ENCODE measurements around the gene XPO4.

The XPO4 gene

GRCh38 chr13:20826843-20827560, 75.5 kb downstream of the XPO4 start:
- no peak for DNase-seq

- DNase-seq, result no peak
These were observed 76.2 kb downstream of the XPO4 start for GRCh38 chr13:20826301-20826700.

- no peak for DNase-seq
These were observed 77.1 kb downstream of the XPO4 start for GRCh38 chr13:20825477-20825875.

- DNase-seq, result no peak
These were observed 77.6 kb downstream of the XPO4 start for GRCh38 chr13:20824762-20825476.

- DNase-seq, result no peak
These were observed 79.5 kb downstream of the XPO4 start for GRCh38 chr13:20823071-20823470.

GRCh38 chr13:20822406-20822805, 80.1 kb downstream of the XPO4 start:
- no peak for DNase-seq

- no peak for DNase-seq
These were observed 82.8 kb downstream of the XPO4 start for GRCh38 chr13:20819715-20820114.

- DNase-seq, result no peak
These were observed 87.1 kb downstream of the XPO4 start for GRCh38 chr13:20815464-20815863.

GRCh38 chr13:20814224-20814910, 88.2 kb downstream of the XPO4 start:
- no peak for DNase-seq

GRCh38 chr13:20812890-20813289, 89.7 kb downstream of the XPO4 start:
- no peak for DNase-seq

GRCh38 chr13:20810808-20811207, 91.7 kb downstream of the XPO4 start:
- no peak for DNase-seq

GRCh38 chr13:20808874-20809273, 93.7 kb downstream of the XPO4 start:
- no peak for DNase-seq

GRCh38 chr13:20803180-20803965, 99.2 kb downstream of the XPO4 start:
- DNase-seq, result no peak

GRCh38 chr13:20801707-20802106, 100.8 kb downstream of the XPO4 start:
- no peak for DNase-seq

- DNase-seq, result no peak
These were observed 102.7 kb downstream of the XPO4 start for GRCh38 chr13:20799726-20800416.

- DNase-seq, result no peak
These were observed 104.5 kb downstream of the XPO4 start for GRCh38 chr13:20798027-20798426.

GRCh38 chr13:20796791-20797508, 105.6 kb downstream of the XPO4 start:
- no peak for DNase-seq

- no peak for DNase-seq
These were observed 112.9 kb downstream of the XPO4 start for GRCh38 chr13:20789665-20790064.

GRCh38 chr13:20788312-20788711, 114.2 kb downstream of the XPO4 start:
- DNase-seq, result no peak

GRCh38 chr13:20787180-20787579, 115.4 kb downstream of the XPO4 start:
- no peak for DNase-seq

GRCh38 chr13:20782116-20782708, 120.3 kb downstream of the XPO4 start:
- DNase-seq, result no peak

Data from hippocampal formation (tissue), 2 donors.